Measurements from ENCODE around the gene ATAD3A. TPM values are rescaled to one million over a fixed set of nuclear protein-coding genes. Genes with fewer than 3 reads are reported as not detected.

ATAD3A gene
- total RNA-seq, 1 donor from 2014 or later: 31.7 TPM

GRCh38 chr1:1534401-1535154, 22.6 kb downstream of the ATAD3A start:
- Mint-ChIP-seq H3K4me1 (ENCODE audit: unreplicated experiment) (peaks cover 5% of the 10 kb centered on the region), H3K27me3 (ENCODE audit: unreplicated experiment) (no peaks in the 10 kb centered on the region), H3K9me3 (ENCODE audit: unreplicated experiment) (peaks cover 4% of the 10 kb centered on the region), H3K27ac (ENCODE audit: unreplicated experiment) (no peak overlapping the region), H3K4me3 (ENCODE audit: unreplicated experiment) (no peak overlapping the region), H3K36me3 (ENCODE audit: unreplicated experiment) (peaks cover 13% of the 10 kb centered on the region)
- no peak for DNase-seq (ENCODE audit: extremely low spot score, unreplicated experiment)
- TF ChIP-seq CTCF (IDR thresholded peaks at IDR 0.05): no peak

GRCh38 chr1:1535201-1536018, 23.4 kb downstream of the ATAD3A start:
- DNase-seq (ENCODE audit: extremely low spot score, unreplicated experiment): no peak
- peaks cover 10% of the 10 kb centered on the region for H3K36me3 Mint-ChIP-seq (ENCODE audit: unreplicated experiment)
- H3K4me3 Mint-ChIP-seq (ENCODE audit: unreplicated experiment): no peak overlapping the region
- H3K27me3 Mint-ChIP-seq (ENCODE audit: unreplicated experiment): no peaks in the 10 kb centered on the region
- H3K9me3 Mint-ChIP-seq (ENCODE audit: unreplicated experiment): peaks cover 4% of the 10 kb centered on the region
- H3K27ac Mint-ChIP-seq (ENCODE audit: unreplicated experiment): no peak overlapping the region
- H3K4me1 Mint-ChIP-seq (ENCODE audit: unreplicated experiment): peaks cover 5% of the 10 kb centered on the region
- no peak for TF ChIP-seq CTCF (IDR thresholded peaks at IDR 0.05)

GRCh38 chr1:1536019-1536937, 24.3 kb downstream of the ATAD3A start:
- Mint-ChIP-seq H3K4me1 (ENCODE audit: unreplicated experiment) (peaks cover 5% of the 10 kb centered on the region), H3K27me3 (ENCODE audit: unreplicated experiment) (no peaks in the 10 kb centered on the region), H3K9me3 (ENCODE audit: unreplicated experiment) (peaks cover 4% of the 10 kb centered on the region), H3K36me3 (ENCODE audit: unreplicated experiment) (peaks cover 7% of the 10 kb centered on the region), H3K4me3 (ENCODE audit: unreplicated experiment) (no peak overlapping the region), H3K27ac (ENCODE audit: unreplicated experiment) (no peak overlapping the region)
- no peak for DNase-seq (ENCODE audit: extremely low spot score, unreplicated experiment)
- TF ChIP-seq CTCF (IDR thresholded peaks at IDR 0.05): no peak

GRCh38 chr1:1536938-1537546, 25.1 kb downstream of the ATAD3A start:
- DNase-seq (ENCODE audit: extremely low spot score, unreplicated experiment): no peak
- H3K27ac Mint-ChIP-seq (ENCODE audit: unreplicated experiment): no peak overlapping the region
- no peak for TF ChIP-seq CTCF (IDR thresholded peaks at IDR 0.05)
- H3K27me3 Mint-ChIP-seq (ENCODE audit: unreplicated experiment): no peaks in the 10 kb centered on the region
- peaks cover 2% of the 10 kb centered on the region for H3K9me3 Mint-ChIP-seq (ENCODE audit: unreplicated experiment)
- H3K36me3 Mint-ChIP-seq (ENCODE audit: unreplicated experiment): peaks cover 3% of the 10 kb centered on the region
- H3K4me3 Mint-ChIP-seq (ENCODE audit: unreplicated experiment): no peak overlapping the region
- peaks cover 5% of the 10 kb centered on the region for H3K4me1 Mint-ChIP-seq (ENCODE audit: unreplicated experiment)

All from osteocyte (in vitro differentiated cells).